CD4-positive, alpha-beta T cell treated with Interferon alpha-2 for 1 hour (primary cell): ENCODE data around the gene PAFAH1B2.

Source experiments
- DNase-seq, 2 donors: peaks; one replicate each; pipeline ENCODE4 v3.0.0-alpha.2; 2020 to 2022

The PAFAH1B2 gene

GRCh38 chr11:117189191-117189940, 45.3 kb downstream of the PAFAH1B2 start:
- peak in 1 of 2 donors; percentile 81 for DNase-seq

GRCh38 chr11:117189941-117190544, 46.0 kb downstream of the PAFAH1B2 start:
- DNase-seq: no peak

GRCh38 chr11:117191680-117192400, 47.8 kb downstream of the PAFAH1B2 start:
- DNase-seq: no peak

DNA sequence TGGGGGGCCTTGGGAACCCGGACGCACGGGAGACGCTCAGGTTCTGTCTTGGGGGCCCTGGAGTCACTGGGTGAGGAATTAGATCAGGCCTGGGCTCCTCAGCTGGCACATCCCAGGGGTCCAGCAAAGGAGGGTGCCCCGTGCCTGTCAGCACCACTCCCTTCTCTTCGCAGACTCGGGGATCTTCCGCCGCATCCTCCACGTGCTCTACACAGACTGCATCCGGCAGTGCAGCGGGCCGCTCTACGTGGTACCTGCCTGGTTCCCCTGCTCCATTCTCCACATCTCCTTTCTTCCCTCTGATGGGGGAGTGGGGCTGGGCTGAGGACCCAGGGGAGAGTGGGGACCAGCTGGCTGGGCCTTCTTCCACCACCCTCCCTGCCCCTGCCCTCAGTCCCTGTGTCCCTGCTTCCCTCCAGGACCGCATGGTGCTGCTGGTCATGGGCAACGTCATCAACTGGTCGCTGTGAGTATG, 48.4 kb downstream of the PAFAH1B2 start:
- no peak for DNase-seq

GRCh38 chr11:117193130-117194020, 49.3 kb downstream of the PAFAH1B2 start:
- no peak for DNase-seq

GRCh38 chr11:117194267-117194666, 50.2 kb downstream of the PAFAH1B2 start:
- DNase-seq: no peak

DNA sequence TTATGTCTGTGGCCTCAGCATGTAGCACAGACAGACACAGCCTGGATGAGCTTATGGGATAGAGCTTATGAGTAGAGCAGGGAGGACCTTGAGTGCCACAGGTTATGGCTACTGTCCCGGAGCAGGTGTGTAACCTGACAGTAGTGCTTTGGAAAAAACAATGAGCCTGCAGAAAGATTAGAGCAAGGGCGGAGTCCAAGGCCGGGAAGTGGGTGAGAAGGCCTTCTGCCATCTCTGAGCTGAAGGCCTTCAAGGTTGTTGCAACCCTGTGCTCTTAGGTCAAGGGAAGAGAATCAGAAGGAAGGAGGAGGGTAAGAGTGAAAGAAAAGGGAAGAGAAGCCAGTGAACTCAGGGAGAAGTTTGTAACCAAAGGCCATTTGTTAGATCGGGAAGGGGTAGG, 51.2 kb downstream of the PAFAH1B2 start:
- DNase-seq: no peak

GRCh38 chr11:117195761-117196160, 51.7 kb downstream of the PAFAH1B2 start:
- DNase-seq: no peak

DNA sequence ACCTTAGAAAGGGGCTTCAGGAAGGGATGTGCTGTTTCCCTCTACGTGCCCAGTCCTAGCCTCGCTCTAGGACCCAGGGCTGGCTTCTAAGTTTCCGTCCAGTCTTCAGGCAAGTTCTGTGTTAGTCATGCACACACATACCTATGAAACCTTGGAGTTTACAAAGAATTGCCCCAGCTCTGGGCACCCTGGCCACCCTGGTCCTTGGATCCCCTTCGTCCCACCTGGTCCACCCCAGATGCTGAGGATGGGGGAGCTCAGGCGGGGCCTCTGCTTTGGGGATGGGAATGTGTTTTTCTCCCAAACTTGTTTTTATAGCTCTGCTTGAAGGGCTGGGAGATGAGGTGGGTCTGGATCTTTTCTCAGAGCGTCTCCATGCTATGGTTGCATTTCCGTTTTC, 52.9 kb downstream of the PAFAH1B2 start:
- DNase-seq: no peak

- no peak for DNase-seq
Measured at GRCh38 chr11:117197516-117198456, 53.7 kb downstream of the PAFAH1B2 start.

DNA sequence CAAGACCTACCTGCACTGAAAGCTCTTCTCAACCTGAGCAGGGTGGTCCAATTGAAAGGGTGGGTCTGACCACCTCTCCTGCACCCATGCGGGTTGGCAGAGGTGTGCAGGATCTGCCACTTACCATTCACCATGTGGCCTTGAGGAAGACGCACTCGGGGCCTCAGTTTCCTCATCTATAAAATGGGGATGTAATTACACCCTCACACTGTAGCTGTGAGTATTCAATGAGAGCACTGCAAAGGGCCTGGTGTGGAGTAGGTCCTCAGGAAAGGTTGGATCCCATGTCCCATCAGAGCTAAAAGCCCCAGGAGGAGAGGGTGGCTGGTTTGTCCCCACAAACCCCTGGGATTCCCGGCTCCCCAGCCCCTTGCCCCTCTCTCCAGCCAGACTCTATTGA, 54.5 kb downstream of the PAFAH1B2 start:
- DNase-seq: no peak

GRCh38 chr11:117199053-117199915, 55.2 kb downstream of the PAFAH1B2 start, which contains the start of gene TAGLN:
TAGLN (plus strand) TSS chr11:117199370; CDS start chr11:117203014, 3,644 bp downstream.
- DNase-seq: no peak

DNA sequence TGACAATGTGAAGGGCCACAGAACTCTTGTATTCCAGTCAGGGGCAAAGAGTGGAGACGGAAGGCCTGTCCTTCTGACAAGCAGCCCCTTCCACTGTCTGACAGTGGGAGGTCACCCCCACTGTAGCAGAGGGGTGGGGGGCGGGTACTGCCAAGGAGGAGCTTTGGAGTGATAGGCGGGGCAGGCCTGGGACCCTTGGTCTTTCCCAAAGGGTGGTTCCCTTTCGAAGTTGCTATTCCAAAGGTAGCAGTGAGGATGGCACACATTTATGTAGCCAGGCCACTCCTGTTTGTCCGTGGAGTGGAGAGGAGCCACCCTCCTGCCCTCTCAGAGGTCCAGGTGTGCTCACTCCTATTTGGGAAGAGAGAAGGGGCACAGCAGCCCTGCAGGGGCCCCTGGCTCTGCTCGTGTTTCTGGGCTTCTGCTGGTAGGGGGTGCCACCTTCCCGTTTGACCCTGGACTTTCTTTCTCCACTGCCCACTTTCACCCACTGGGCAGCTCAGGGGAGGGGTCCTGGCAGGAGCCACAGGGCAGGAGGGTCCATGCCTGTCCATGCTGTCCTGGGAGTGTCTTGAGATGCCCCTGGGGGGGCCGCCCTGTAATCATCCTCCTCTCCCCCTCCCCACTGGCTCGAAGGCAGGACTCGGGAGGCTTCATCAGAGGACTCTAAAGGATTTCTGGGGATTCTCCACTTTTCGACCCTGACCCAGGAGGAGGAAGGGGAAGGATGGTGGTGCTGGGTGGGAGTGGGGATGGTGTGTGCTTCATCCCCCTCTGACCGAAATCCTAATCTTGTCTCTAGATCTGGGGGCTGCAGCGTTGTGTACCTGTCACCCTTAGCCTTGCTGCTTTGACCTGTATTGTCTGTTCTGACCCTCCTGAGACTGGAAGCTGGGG, 56.1 kb downstream of the PAFAH1B2 start:
- no peak for DNase-seq

GRCh38 chr11:117200813-117201657, 56.9 kb downstream of the PAFAH1B2 start:
- no peak for DNase-seq

DNA sequence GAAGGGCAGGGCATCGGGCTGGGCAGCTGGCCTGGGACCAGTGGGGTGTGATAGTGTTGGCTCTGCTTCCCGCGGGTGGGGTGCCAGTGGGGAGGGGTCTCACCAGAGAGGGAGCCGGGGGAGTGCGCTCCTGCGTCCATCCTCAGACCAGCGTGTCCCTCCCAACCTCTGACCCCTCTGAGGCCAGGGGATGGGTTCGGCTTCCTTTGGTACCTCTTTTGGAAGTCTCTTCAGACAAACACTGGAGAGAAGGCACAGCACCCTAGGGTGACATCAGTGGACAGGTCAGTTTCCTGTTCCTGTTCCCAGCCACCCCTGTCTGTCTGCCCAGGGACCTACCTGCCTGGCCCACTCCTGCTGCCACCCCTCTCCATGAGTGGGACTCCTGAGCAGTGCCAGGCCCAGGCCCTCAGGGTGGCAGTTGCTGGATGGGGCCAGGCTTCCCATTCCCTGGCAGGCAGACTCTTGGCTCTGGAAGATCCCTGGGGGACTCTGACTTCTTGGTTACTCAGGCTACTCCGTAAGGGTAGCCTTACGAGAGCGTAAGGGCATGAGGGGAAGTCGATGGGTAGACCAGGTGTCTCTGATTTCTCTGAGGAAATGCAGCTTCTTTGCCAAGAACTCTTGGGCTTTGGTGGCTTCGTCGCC, 57.7 kb downstream of the PAFAH1B2 start:
- DNase-seq: no peak

DNA sequence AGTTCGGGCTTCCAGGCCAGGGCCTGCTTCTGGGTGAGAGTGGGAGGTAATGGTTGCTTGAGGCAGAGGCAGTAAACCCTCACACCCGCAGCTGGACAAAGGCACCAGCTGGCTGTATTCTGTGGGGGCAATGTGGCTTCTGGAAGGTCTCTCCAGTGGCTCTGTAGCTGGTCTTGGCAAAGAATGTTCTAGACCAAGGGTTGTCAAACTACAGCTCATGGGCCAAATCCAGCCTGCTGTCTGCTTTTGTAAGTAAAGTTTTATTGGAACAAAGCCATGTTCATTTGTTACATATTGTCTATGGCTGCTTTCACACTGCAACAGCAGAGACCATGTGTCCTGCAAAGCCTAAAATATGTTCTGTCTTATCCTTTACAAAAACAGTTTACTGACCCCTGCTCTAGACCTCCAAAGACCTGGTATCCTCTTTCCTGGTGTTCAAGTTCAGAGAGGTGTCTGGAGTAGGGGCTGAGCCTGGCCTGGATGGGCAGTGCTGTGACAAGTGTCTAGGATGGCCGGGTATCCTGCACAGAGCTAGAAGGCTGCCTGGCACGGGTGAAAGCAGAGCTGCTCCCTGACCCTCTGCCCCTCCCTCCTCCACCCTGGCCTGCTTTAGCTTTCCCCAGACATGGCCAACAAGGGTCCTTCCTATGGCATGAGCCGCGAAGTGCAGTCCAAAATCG, 58.4 kb downstream of the PAFAH1B2 start:
- DNase-seq: no peak

DNA sequence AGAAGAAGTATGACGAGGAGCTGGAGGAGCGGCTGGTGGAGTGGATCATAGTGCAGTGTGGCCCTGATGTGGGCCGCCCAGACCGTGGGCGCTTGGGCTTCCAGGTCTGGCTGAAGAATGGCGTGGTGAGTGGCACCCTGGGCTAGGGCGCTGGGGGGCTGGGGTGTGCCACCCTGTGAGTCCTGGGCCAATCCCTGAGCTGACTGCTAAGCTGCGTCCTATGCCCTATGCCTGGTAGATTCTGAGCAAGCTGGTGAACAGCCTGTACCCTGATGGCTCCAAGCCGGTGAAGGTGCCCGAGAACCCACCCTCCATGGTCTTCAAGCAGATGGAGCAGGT, 59.0 kb downstream of the PAFAH1B2 start:
- DNase-seq: no peak
